D721Med (cell line): ENCODE results near the gene TRIML1.

Experiments used
- DNase-seq: peaks from one replicate; pipeline ENCODE4 v3.0.0; 2011; ENCODE audit warnings: low spot score; ENCODE audit not compliant: insufficient read length
- FAIRE-seq: peaks from 2 replicates; lab custom pipeline; 2011; peaks lifted over from hg19 to GRCh38; lab: Jason Lieb, UNC
- CTCF ChIP-seq: IDR thresholded peaks from 2 replicates; pipeline ENCODE4 v1.5.1; 2012; ENCODE audit warnings: mild to moderate bottlenecking, control low read depth; ENCODE audit not compliant: insufficient read depth; ENCODE audit errors: missing control alignments

The TRIML1 gene

DNA sequence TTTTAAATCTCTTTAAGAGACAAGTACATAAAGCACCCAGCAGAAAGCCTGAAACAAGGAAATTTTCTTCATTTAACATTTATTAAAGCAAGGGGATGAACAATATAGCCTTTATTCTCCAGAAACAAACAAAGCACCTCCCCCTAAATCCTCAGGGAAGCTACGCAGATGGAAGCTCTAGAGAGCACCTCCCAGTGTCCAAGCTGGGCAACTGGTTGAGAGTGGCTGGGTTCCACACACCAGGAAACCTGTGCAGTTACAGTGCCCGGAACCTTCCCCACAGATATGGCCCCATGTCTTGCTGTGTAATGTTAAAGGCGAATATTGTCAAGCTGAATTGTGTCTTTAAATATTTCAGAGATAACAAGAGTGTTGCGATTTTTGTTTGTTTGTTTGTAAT, 8.9 kb upstream of the TRIML1 start:
- DNase-seq (no peak), FAIRE-seq (no peak)
- TF ChIP-seq CTCF = no peak

DNA sequence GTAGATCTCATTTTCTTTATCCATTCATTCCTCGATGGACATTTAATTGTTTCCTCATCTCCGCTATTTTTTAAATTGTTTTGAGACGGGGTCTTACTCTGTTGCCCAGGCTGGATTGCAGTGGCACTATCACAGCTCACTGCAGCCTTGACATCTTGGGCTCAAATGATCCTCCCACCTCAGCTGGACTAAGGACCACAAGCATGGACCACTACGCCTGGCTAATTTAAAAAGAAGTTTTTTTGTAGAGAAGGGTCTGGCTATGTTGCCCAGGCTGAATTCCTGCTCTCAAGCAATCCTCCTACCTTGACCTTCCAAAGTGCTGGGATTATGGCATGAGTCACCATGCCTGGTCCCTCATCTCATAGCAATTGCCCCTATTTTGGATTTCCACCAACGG, 7.0 kb upstream of the TRIML1 start:
- no peak for DNase-seq
- no peak for FAIRE-seq
- TF ChIP-seq CTCF = no peak

DNA sequence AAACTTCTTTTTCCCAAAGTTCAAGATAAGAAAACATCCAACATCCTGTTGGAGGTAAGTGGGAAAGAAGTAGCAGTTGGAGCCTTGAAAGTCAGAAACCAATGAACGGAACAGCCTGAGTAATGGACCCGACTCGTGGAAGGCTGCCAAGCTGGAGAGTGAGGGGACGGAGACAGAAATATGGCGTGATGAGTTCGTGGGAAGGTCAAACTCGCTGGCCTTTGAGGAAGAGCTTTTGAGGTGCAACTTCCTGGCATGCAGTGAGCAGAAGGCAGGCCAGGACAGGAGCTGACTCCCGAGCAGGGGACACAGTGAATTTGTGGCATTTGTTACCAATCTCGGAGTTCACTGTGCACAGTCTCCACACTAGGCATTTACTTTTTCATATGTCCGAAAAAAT, 1.0 kb upstream of the TRIML1 start:
- no peak for TF ChIP-seq CTCF
- FAIRE-seq (no peak), DNase-seq (no peak)

GRCh38 chr4:188139671-188140070, 430 bp downstream of the TRIML1 start:
- no peak for FAIRE-seq

GRCh38 chr4:188143731-188144130, 4.5 kb downstream of the TRIML1 start:
- TF ChIP-seq CTCF = no peak
- FAIRE-seq = no peak

More at GRCh38 chr4:188139671-188140070, 430 bp downstream of the TRIML1 start:
- TF ChIP-seq CTCF = no peak
- DNase-seq = no peak

DNA sequence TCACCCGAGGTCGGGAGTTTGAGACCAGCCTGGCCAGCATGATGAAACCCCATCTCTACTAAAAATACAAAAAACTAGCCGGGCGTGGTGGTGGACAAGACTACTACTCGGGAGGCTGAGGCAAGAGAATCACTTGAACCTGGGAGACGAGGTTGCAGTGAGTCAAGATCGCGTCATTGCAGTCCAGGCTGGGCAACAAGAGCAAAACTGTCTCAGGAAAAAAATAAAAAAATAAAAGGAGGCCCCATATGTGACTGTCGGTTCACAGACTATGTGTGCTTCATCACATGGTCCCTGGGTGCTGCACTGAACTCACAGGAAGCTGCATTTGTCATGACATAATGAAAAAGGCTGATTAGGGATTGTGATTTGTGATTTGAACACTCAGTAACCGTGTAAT, 6.4 kb downstream of the TRIML1 start:
- no peak for TF ChIP-seq CTCF
- FAIRE-seq = no peak
- no peak for DNase-seq

More at GRCh38 chr4:188143731-188144130, 4.5 kb downstream of the TRIML1 start:
- DNase-seq = no peak

GRCh38 chr4:188146618-188147017, 7.4 kb downstream of the TRIML1 start:
- TF ChIP-seq CTCF = no peak
- FAIRE-seq = no peak
- DNase-seq = no peak
